HG03342 (cell line): ENCODE measurements around the gene TEX52.
"Not testable (repeated sequence)": the region's sequence is repeated elsewhere in the genome, so short reads cannot be mapped to it uniquely, and the experiment has no call there.

Experiments
- ATAC-seq: cut with Tn5 transposase; IDR thresholded peaks from one replicate; pipeline ENCODE4 v1.9.1; 2021; ENCODE audit warnings: mild to moderate bottlenecking, moderate library complexity; ENCODE audit not compliant: unreplicated experiment

The TEX52 gene

GRCh38 chr12:2868986-2869632 is 12.3 kb upstream of the TEX52 start:
- ATAC-seq: not testable (repeated sequence)

- no peak for ATAC-seq
These were observed 7.4 kb upstream of the TEX52 start for GRCh38 chr12:2864198-2864597.

GRCh38 chr12:2863402-2863801 is 6.6 kb upstream of the TEX52 start:
- not testable (repeated sequence) for ATAC-seq

- ATAC-seq: no peak
These were observed 6.0 kb upstream of the TEX52 start for GRCh38 chr12:2862876-2863275.

- no peak for ATAC-seq
These were observed 3.3 kb upstream of the TEX52 start for GRCh38 chr12:2860170-2860569.

GRCh38 chr12:2858944-2859421 is 2.1 kb upstream of the TEX52 start:
- ATAC-seq: no peak

- no peak for ATAC-seq
These were observed 1.5 kb upstream of the TEX52 start for GRCh38 chr12:2858334-2858733.

- ATAC-seq: no peak
These were observed 737 bp upstream of the TEX52 start for GRCh38 chr12:2857576-2857975.

GRCh38 chr12:2856051-2856450 is 788 bp downstream of the TEX52 start:
- no peak for ATAC-seq

GRCh38 chr12:2855546-2855945 is 1.3 kb downstream of the TEX52 start:
- no peak for ATAC-seq

GRCh38 chr12:2854669-2855453 is 2.0 kb downstream of the TEX52 start:
- no peak for ATAC-seq

- ATAC-seq: no peak
These were observed 3.2 kb downstream of the TEX52 start for GRCh38 chr12:2853626-2854025.

- ATAC-seq: no peak
These were observed 4.9 kb downstream of the TEX52 start for GRCh38 chr12:2851931-2852330.

- no peak for ATAC-seq
These were observed 11.6 kb downstream of the TEX52 start for GRCh38 chr12:2845280-2845679.

- no peak for ATAC-seq
These were observed 12.1 kb downstream of the TEX52 start for GRCh38 chr12:2844786-2845185.

GRCh38 chr12:2842948-2843347 is 13.9 kb downstream of the TEX52 start:
- ATAC-seq: no peak

- no peak for ATAC-seq
These were observed 15.7 kb downstream of the TEX52 start for GRCh38 chr12:2841056-2841650.

GRCh38 chr12:2836574-2836973 is 20.3 kb downstream of the TEX52 start:
- no peak for ATAC-seq

GRCh38 chr12:2835691-2836403 is 21.0 kb downstream of the TEX52 start:
- no peak for ATAC-seq

GRCh38 chr12:2834581-2835491 is 22.0 kb downstream of the TEX52 start, which contains the start of gene NRIP2:
Gene NRIP2 (minus strand): TSS chr12:2835035. CDS start chr12:2834983, 52 bp downstream.
- ATAC-seq: no peak
